Transverse colon (tissue), 4 donors: ENCODE measurements around the gene HSPB7. TPM values are rescaled to one million over a fixed set of nuclear protein-coding genes. Genes with fewer than 3 reads are reported as not detected.

Experiments
- DNase-seq: peaks from one replicate; pipeline ENCODE4 v3.0.0-alpha.2; 2019
- H3K27ac ChIP-seq, 4 donors: fragments of 200-600 bp; sonication (generic); 2 replicates each; pipeline ENCODE4 v1.5.1; 2016 to 2018; ENCODE audit warnings: inconsistent platforms in 4 of 4
- H3K27me3 ChIP-seq: fragments of 200-600 bp; sonication (generic); 2 replicates; pipeline ENCODE4 v1.5.1; 2017; ENCODE audit warnings: inconsistent platforms
- H3K36me3 ChIP-seq, 4 donors: fragments of 200-600 bp; sonication (generic); 2 replicates each; pipeline ENCODE4 v1.5.1; 2017 to 2019; ENCODE audit warnings: inconsistent platforms in 4 of 4
- H3K4me1 ChIP-seq, 4 donors: fragments of 200-600 bp; sonication (generic); 2 replicates each; pipeline ENCODE4 v1.5.1; 2017 to 2020; ENCODE audit warnings: inconsistent platforms in 4 of 4
- H3K4me3 ChIP-seq, 4 donors: fragments of 200-600 bp; sonication (generic); 1 replicate in 1 of 4; 2 replicates in 3 of 4; pipeline versions ENCODE4 v1.5.1 to v1.6.1; 2017 to 2019; ENCODE audit warnings: inconsistent platforms in 4 of 4
- H3K9me3 ChIP-seq, 2 donors: fragments of 200-600 bp; sonication (generic); 2 replicates each; pipeline ENCODE4 v1.5.1; 2017 to 2019; ENCODE audit warnings: inconsistent platforms in 2 of 2
- CTCF ChIP-seq, 5 experiments: fragments of 200-600 bp in 3 of 5; fragments of 450-650 bp in 2 of 5; sonication (generic) in 3 of 5; IDR thresholded peaks; 1 replicate in 2 of 5; 2 replicates in 3 of 5; pipeline ENCODE4 v1.5.1; 2016 to 2017; ENCODE audit warnings: antibody characterized with exemption in 5 of 5, inconsistent platforms in 3 of 5, mild to moderate bottlenecking in 2 of 5, moderate library complexity in 1 of 5
- EP300 ChIP-seq: sonication (generic); formaldehyde crosslinking; IDR thresholded peaks from one replicate; pipeline ENCODE4 v1.6.1; 2017; ENCODE audit warnings: antibody characterized with exemption, low read depth
- POLR2A ChIP-seq: fragments of 450-650 bp; IDR thresholded peaks from one replicate; pipeline ENCODE4 v1.6.1; 2016; ENCODE audit warnings: antibody characterized with exemption, mild to moderate bottlenecking, moderate library complexity
- POLR2AphosphoS5 ChIP-seq, 3 donors: sonication (generic); formaldehyde crosslinking; IDR thresholded peaks; one replicate each; pipeline ENCODE4 v1.6.1; 2016; ENCODE audit warnings: antibody characterized with exemption in 3 of 3
- WGBS, 2 donors: methylation state at CpG; one replicate each; pipeline ENCODE4 v1.1.5; 2018; ENCODE audit warnings: low coverage in 1 of 2; 5-methylcytosine and 5-hydroxymethylcytosine counted together
- in situ Hi-C, 4 donors: fragments of 200-750 bp; cut with MboI; loops; one replicate each; pipeline versions ENCODE4 v1.15.0 to v1.15.1; 2017; ENCODE audit warnings: low sequenced_read_pairs in 3 of 4, low pct_ligation_motif_present in 1 of 4, low pct_unique_long_range_greater_than_20kb in 1 of 4
- intact Hi-C: fragments of 100-400 bp; cut with DNase I; formaldehyde crosslinking; loops from one replicate; pipeline ENCODE4 v1.15.1; 2023; ENCODE audit warnings: low total_unique reads
- total RNA-seq, 4 donors: library from RNA; depleted of rRNA; stranded (reverse); fragments of >200 nt; gene quantifications; one replicate each; pipeline ENCODE4 v1.1.0, GENCODE V29; 2016

The HSPB7 gene
- total RNA-seq, 4 donors from 2014 or later, result 6.0 to 63.1 (median 9.2) TPM

GRCh38 chr1:15992582-15993500, 25.0 kb downstream of the HSPB7 start:
- H3K9me3 ChIP-seq, result no peaks in the 10 kb centered on the region
- intact Hi-C loops, result loop anchor here (10.0 kb wide), 1 partner anchor 178 kb away; no protein-coding TSS in a partner anchor
- H3K36me3 ChIP-seq, result no peaks in the 10 kb centered on the region
- no peaks in the 10 kb centered on the region for H3K27me3 ChIP-seq
- TF ChIP-seq EP300, result no peak
- no peak for TF ChIP-seq POLR2A
- no peak for TF ChIP-seq POLR2AphosphoS5 (IDR thresholded peaks at IDR 0.05)
- no peak for TF ChIP-seq CTCF (IDR thresholded peaks at IDR 0.05)
- no peak overlapping the region for H3K4me3 ChIP-seq
- no peak overlapping the region for H3K27ac ChIP-seq
- no peaks in the 10 kb centered on the region for H3K4me1 ChIP-seq
- 85% methylated on average over 15 of the region's 17 CpGs; no CpG with 5 or more reads in 1 of the 2 donors for WGBS, 2 donors
- no peak for DNase-seq
- in situ Hi-C loops, result loop anchor here in 2 of 4 donors (25.0 kb wide), 1 partner anchor 181 kb away; the partner anchor contains the start of gene UQCRHL (in 2 of the 2)

GRCh38 chr1:15992187-15992553, 25.7 kb downstream of the HSPB7 start:
- Histone ChIP-seq H3K27me3 (no peaks in the 10 kb centered on the region), H3K4me3 (no peak overlapping the region), H3K9me3 (no peaks in the 10 kb centered on the region), H3K27ac (no peak overlapping the region), H3K4me1 (no peaks in the 10 kb centered on the region), H3K36me3 (no peaks in the 10 kb centered on the region)
- WGBS, 2 donors, result 97% methylated on average over 7 of the region's 7 CpGs; no CpG with 5 or more reads in 1 of the 2 donors
- TF ChIP-seq CTCF (IDR thresholded peaks at IDR 0.05) (no peak), POLR2AphosphoS5 (IDR thresholded peaks at IDR 0.05) (no peak), EP300 (no peak), POLR2A (no peak)
- DNase-seq, result no peak
- intact Hi-C loops (loop anchor here (10.0 kb wide), 1 partner anchor 177 kb away; no protein-coding TSS in a partner anchor), in situ Hi-C loops (loop anchor here in 2 of 4 donors (25.0 kb wide), 1 partner anchor 180 kb away; the partner anchor contains the start of gene UQCRHL (in 2 of the 2))

GRCh38 chr1:15991427-15992186, 26.2 kb downstream of the HSPB7 start:
- H3K36me3 ChIP-seq, result no peaks in the 10 kb centered on the region
- in situ Hi-C loops, result loop anchor here in 2 of 4 donors (25.0 kb wide), 1 partner anchor 179 kb away; the partner anchor contains the start of gene UQCRHL (in 2 of the 2)
- TF ChIP-seq EP300, result no peak
- TF ChIP-seq CTCF (IDR thresholded peaks at IDR 0.05), result no peak
- no peak for TF ChIP-seq POLR2A
- no peak for TF ChIP-seq POLR2AphosphoS5 (IDR thresholded peaks at IDR 0.05)
- H3K4me3 ChIP-seq, result no peak overlapping the region
- no peak for DNase-seq
- 80% methylated on average over 11 of the region's 11 CpGs; no CpG with 5 or more reads in 1 of the 2 donors for WGBS, 2 donors
- no peaks in the 10 kb centered on the region for H3K27me3 ChIP-seq
- intact Hi-C loops, result loop anchor here (10.0 kb wide), 1 partner anchor 177 kb away; no protein-coding TSS in a partner anchor
- H3K4me1 ChIP-seq, result no peaks in the 10 kb centered on the region
- H3K9me3 ChIP-seq, result no peaks in the 10 kb centered on the region
- H3K27ac ChIP-seq, result no peak overlapping the region
